Stimulated activated effector memory CD8-positive, alpha-beta T cell treated with anti-CD3 and anti-CD28 coated beads, Interleukin-12 subunit alpha, Interleukin-12 subunit beta, amount 100 ng/mL, for 72 hours (primary cell): ENCODE measurements around the gene GUCA1A.
A peak's percentile ranks its signal among the peaks of the same experiment; 100 is the strongest.
"Not testable (repeated sequence)": the region's sequence is repeated elsewhere in the genome, so short reads cannot be mapped to it uniquely, and the experiment has no call there.

Experiments
- ATAC-seq: fragments of 150-1000 bp; cut with Tn5 transposase; 2 replicates; pipeline ENCODE4 v1.10.0; 2021
- DNase-seq, 2 donors: peaks; one replicate each; pipeline ENCODE4 v3.0.0; 2021 to 2022; ENCODE audit warnings: low spot score in 2 of 2
- H3K27ac Mint-ChIP-seq: one replicate; pipeline ENCODE4 v1.8.0; 2022; ENCODE audit warnings: mild to moderate bottlenecking, mixed read lengths
- H3K36me3 Mint-ChIP-seq: one replicate; pipeline ENCODE4 v1.8.0; 2022; ENCODE audit warnings: mild to moderate bottlenecking, mixed read lengths
- H3K4me1 Mint-ChIP-seq: one replicate; pipeline ENCODE4 v1.8.0; 2022; ENCODE audit warnings: mixed read lengths
- H3K4me3 Mint-ChIP-seq: one replicate; pipeline ENCODE4 v1.8.0; 2022; ENCODE audit warnings: mild to moderate bottlenecking, mixed read lengths
- H3K9me3 Mint-ChIP-seq: one replicate; pipeline ENCODE4 v1.8.0; 2022; ENCODE audit warnings: mixed read lengths

GUCA1A gene

DNA sequence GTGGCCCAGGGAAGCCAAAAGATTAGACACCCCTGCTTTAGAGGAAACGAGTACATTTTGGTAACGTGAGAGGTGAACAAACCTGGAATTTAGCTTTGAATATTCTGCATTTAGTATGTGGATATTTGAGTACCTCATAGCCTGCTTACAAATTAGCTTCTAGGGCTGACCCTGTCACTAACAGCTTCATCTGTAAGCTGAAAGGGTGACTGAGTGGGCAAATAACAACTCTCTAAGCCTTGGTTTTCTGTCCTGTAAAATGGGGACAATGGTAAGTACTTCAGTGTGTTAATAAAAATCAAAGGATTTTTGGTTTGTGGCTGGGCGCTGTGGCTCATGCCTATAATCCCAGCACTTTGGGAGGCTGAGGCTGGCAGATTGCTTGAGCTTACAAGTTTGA lies 30.0 kb downstream of the GUCA1A start:
- DNase-seq (no peak), ATAC-seq (no peak)
- Mint-ChIP-seq H3K4me1 (peaks cover 16% of the 10 kb centered on the region), H3K4me3 (no peak overlapping the region), H3K36me3 (peaks cover 64% of the 10 kb centered on the region), H3K9me3 (peaks cover 6% of the 10 kb centered on the region), H3K27ac (no peak overlapping the region)

DNA sequence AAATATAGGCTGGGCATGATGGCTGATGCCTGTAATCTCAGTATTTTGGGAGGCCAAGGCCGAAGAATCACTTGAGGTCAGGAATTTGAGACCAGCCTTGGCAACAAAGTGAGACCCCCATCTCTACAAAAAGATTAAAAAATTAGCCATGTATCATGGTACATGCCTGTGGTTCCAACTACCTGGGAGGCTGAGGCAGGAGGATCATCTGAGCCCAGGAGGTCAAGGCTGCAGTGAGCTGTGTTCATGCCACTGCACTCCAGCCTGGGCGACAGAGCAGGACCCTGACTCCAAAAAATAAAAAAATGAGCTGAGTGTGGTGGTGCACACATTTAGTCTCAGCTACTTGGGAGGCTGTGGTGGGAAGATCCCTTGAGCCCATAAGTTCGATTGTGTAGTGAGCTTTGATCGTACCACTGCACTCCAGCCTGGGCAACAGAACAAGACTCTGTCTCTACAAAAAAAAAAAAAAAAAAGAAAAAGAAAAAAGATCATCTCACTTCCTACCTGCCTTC lies 31.7 kb downstream of the GUCA1A start:
- peaks cover 9% of the 10 kb centered on the region for H3K4me1 Mint-ChIP-seq
- no peak for ATAC-seq
- H3K36me3 Mint-ChIP-seq, result peaks cover 78% of the 10 kb centered on the region
- no peak overlapping the region for H3K4me3 Mint-ChIP-seq
- no peak for DNase-seq
- peak overlapping the region; percentile 23 for H3K27ac Mint-ChIP-seq
- peaks cover 6% of the 10 kb centered on the region for H3K9me3 Mint-ChIP-seq

DNA sequence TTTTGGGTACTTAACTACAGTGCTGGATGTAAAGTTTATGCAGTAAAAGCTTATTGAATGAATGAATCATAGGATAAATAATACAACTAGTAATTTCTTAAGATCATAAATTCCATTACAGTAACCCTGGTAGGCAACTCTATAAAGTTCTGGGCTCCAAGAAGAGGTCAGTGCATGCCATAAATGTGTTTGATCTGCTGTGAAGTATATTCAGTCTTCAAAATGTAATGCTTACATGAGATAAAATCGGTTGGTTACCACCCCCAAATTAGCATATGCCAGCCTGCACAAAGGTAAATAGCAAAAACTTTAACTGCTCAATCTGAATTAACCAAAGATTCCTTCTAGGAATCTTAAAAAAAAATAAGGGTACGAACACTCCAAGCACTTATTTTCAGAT lies 34.4 kb downstream of the GUCA1A start:
- not testable (repeated sequence) for H3K4me3 Mint-ChIP-seq, DNase-seq, H3K4me1 Mint-ChIP-seq, ATAC-seq, H3K27ac Mint-ChIP-seq, H3K9me3 Mint-ChIP-seq
- H3K36me3 Mint-ChIP-seq, result peaks cover 93% of the 10 kb centered on the region

DNA sequence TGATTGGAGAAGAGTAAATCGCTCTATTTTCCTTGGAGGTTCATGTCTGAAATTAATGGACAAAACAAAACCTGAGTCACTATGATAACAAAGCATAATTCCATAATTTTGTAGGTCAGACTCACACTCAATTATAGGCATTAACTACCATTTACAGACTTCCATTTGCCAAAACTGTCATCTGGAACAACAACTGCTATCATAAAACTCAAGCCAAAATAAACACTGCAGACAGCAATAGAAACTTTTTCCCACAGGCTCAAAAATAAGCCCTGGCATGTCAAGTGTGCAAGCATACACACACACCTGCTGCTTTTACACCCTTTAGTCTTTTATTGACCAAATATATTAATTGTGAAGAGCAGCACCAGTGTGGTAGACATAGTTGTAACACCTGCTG lies 37.4 kb downstream of the GUCA1A start:
- Mint-ChIP-seq H3K27ac (no peak overlapping the region), H3K9me3 (no peaks in the 10 kb centered on the region), H3K36me3 (peaks cover 95% of the 10 kb centered on the region), H3K4me3 (no peak overlapping the region), H3K4me1 (peaks cover 5% of the 10 kb centered on the region)
- ATAC-seq, result no peak
- no peak for DNase-seq

DNA sequence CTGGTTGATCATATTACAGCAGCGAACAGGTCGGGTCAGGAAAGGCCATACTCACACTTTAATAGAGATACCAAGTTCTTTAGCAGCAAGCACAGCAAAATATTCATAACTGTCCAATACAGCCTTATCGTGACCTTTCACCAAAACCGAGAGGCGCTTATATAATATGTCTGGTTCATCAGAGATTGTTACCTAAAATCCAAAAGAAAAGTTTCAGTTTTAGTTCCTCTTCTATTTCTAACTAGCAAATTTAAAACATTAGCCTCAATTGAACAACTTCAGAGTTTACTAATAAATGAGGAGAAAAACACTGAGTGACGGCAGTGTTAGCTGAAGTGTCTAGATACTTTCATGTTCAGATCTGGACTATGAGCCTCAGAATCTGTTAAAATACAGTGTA lies 38.6 kb downstream of the GUCA1A start:
- H3K4me1 Mint-ChIP-seq, result peaks cover 14% of the 10 kb centered on the region
- H3K27ac Mint-ChIP-seq, result no peak overlapping the region
- peaks cover 84% of the 10 kb centered on the region for H3K36me3 Mint-ChIP-seq
- H3K4me3 Mint-ChIP-seq, result no peak overlapping the region
- no peaks in the 10 kb centered on the region for H3K9me3 Mint-ChIP-seq
- no peak for DNase-seq
- ATAC-seq, result no peak

DNA sequence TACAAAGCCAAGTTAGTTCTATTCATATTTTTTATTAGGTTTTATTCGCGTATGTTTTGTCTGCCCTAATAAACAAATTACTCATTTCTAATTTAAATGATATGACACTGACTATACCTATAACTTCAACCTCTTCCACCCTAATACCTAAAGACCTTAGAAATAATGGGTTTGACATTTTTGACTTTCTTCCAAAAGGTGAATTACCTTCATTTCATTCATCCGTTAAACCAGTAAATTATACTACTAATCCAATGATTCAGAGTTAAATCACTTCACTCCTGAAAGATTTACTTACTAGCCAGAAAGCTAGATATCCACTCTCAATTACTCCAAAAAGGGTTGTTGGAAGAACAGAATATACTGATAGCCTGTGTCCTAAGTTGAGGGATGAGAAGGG lies 39.3 kb downstream of the GUCA1A start:
- no peak overlapping the region for H3K4me3 Mint-ChIP-seq
- DNase-seq, result no peak
- no peaks in the 10 kb centered on the region for H3K9me3 Mint-ChIP-seq
- H3K4me1 Mint-ChIP-seq, result peaks cover 15% of the 10 kb centered on the region
- H3K27ac Mint-ChIP-seq, result no peak overlapping the region
- H3K36me3 Mint-ChIP-seq, result peaks cover 77% of the 10 kb centered on the region
- no peak for ATAC-seq

DNA sequence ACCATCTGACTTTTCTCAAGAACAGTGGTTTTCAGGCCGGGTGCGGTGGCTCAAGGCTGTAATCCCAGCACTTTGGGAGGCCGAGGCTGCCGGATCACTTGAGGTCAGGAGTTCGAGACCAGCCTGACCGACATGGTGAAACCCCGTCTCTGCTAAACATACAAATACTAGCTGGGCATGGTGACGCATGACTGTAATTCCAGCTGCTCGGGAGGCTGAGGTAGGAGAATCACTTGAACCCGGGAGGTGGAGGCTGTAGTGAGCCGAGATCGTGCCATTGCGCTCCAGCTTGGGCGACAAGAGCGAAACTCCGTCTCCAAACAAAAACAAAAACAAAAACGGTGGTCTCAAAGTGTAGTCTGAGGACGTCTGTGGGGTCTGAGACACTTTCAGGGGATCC lies 43.3 kb downstream of the GUCA1A start:
- peak overlapping the region; percentile 97 for H3K4me3 Mint-ChIP-seq
- peak overlapping the region; percentile 56 for H3K27ac Mint-ChIP-seq
- not testable (repeated sequence) for DNase-seq, H3K9me3 Mint-ChIP-seq, ATAC-seq
- H3K4me1 Mint-ChIP-seq, result peaks cover 26% of the 10 kb centered on the region
- H3K36me3 Mint-ChIP-seq, result peaks cover 41% of the 10 kb centered on the region

DNA sequence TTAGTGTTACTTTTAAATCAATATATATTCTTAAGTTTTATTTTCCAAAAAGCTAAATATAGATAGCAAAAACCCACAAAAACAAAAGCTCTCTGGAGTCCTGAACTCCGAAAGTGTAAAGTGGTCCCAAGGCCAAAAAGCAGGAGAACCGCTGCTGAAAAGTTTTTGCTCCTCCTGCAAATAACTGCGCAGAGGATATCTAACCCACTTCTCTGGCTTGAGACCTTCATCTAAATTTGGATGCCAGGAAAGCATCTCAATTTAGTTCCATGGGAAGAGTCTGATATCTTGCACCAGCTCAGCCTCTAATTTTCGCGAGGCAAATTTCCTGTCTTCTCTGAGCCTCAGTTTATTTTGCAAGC lies 44.0 kb downstream of the GUCA1A start:
- Mint-ChIP-seq H3K4me3 (peak overlapping the region; percentile 97), H3K27ac (peak overlapping the region; percentile 98), H3K9me3 (no peaks in the 10 kb centered on the region), H3K4me1 (peaks cover 26% of the 10 kb centered on the region), H3K36me3 (peaks cover 35% of the 10 kb centered on the region)
- no peak for DNase-seq
- ATAC-seq, result no peak

DNA sequence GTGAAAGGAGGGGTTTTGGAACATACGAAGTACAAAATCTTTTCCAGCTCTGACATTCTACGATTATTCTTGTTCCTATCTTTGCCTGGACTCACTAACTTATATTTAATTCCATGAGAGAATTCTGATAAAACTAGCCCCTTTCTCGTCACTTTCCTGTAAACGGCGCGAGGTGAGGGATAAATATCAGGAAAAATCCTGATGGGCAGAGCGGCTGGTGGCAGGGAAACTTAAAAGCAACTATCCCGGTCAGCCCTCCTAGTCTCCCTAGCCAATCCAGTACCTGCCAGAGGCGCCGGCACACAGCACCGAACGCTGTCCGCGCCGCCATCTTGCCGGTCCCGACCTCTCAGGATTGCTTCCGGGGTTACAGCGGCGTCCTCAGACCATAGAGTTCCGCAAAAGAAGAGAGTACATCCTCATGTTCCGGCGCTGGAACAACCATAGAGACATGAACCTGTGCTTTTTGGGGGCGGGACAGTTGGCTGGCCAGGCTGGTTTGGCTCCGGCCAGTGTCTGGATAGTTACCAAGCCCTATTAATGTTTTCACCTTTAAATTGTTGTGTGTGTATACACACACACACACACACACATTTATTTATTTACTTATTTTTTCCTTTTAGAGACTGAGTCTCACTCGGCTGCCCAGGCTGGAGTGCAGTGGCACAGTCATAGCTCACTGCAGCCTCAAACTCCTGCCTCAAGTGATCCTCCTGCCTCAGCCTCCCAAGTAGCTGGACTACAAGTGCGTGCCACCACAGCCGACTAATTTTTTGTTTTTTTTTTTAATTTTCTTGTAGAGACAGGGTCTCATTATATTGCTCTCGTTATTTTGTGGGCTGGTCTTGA lies 44.6 kb downstream of the GUCA1A start, which contains the start of gene MRPS10:
MRPS10 (minus strand) TSS at position 343 of the 849 bp plus-strand sequence; CDS start at position 331, 12 bp downstream.
- peaks cover 26% of the 10 kb centered on the region for H3K4me1 Mint-ChIP-seq
- peak; percentile 75 to 90 for DNase-seq
- peak within 1 kb of the TSS; percentile 97 for H3K4me3 Mint-ChIP-seq
- H3K36me3 Mint-ChIP-seq, result peaks cover 29% of the 10 kb centered on the region
- peak within 1 kb of the TSS; percentile 98 for H3K27ac Mint-ChIP-seq
- ATAC-seq, result peak; percentile 100
- no peaks in the 10 kb centered on the region for H3K9me3 Mint-ChIP-seq

DNA sequence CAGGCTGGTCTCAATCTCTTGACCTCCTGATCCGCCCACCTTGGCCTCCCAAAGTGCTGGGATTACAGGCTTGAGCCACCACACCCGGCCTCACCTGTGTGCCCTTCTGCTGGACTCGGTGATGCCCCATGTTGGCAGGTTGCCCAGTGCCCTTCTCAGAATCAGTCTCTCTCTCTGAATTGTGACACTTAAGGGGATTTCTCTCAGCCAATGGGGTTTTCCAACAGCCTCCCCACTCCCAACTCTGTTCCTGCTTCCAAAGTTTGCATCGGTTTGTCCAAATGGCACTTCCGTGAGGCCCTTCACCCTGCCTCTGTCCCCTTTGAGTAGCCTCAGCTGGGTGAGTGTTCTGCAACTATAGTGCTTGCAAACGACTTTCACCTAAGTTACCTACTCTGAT lies 47.6 kb downstream of the GUCA1A start:
- DNase-seq, result no peak

DNA sequence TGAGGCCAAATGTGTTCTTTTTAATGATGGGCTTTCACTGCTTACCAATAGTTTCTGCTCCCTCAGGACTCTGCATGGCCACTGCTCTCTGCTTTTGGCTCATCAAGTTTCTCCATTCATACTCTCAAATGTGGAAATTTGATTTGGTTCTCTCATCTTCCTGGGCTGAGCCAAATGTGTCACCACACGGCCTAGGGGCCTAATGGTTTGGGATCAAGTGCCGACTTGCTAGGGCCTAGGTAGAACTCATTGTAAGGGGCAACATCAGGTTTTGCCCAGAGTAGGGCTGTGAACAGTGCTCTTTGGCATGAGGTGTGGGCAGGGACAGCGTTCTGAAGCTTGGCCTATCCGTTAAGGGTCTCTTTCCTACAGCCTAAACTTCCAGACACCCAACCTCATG lies 48.4 kb downstream of the GUCA1A start:
- H3K9me3 Mint-ChIP-seq, result no peaks in the 10 kb centered on the region
- DNase-seq (no peak), ATAC-seq (no peak)
- peak overlapping the region; percentile 41 for H3K27ac Mint-ChIP-seq
- peaks cover 6% of the 10 kb centered on the region for H3K36me3 Mint-ChIP-seq
- H3K4me1 Mint-ChIP-seq, result peaks cover 21% of the 10 kb centered on the region
- no peak overlapping the region for H3K4me3 Mint-ChIP-seq

More for the DNA sequence above, 47.6 kb downstream of the GUCA1A start:
- ATAC-seq, result no peak
- no peak overlapping the region for H3K4me3 Mint-ChIP-seq
- H3K9me3 Mint-ChIP-seq, result no peaks in the 10 kb centered on the region
- H3K4me1 Mint-ChIP-seq, result peaks cover 28% of the 10 kb centered on the region
- peaks cover 6% of the 10 kb centered on the region for H3K36me3 Mint-ChIP-seq
- no peak overlapping the region for H3K27ac Mint-ChIP-seq

DNA sequence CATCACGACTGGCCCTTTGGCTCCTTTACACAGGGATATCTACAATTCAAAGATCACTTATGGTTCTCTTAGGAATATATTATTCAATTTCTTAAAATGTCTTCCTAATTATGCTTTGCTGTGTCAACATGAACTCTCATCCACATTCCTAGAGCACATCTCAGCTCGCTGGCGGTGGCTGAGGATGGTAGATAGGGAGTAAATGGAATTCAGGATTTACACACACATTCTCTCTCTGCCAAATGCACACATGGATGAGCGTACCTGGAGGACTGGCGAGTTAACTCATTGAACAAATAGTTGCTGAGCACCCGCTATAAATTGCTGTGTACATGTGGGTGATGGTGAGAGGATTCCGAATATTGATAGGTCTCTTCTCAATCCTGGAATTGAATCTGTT lies 49.3 kb downstream of the GUCA1A start:
- Mint-ChIP-seq H3K9me3 (no peaks in the 10 kb centered on the region), H3K36me3 (peaks cover 9% of the 10 kb centered on the region), H3K27ac (no peak overlapping the region), H3K4me1 (peaks cover 18% of the 10 kb centered on the region), H3K4me3 (no peak overlapping the region)
- ATAC-seq (no peak), DNase-seq (no peak)

DNA sequence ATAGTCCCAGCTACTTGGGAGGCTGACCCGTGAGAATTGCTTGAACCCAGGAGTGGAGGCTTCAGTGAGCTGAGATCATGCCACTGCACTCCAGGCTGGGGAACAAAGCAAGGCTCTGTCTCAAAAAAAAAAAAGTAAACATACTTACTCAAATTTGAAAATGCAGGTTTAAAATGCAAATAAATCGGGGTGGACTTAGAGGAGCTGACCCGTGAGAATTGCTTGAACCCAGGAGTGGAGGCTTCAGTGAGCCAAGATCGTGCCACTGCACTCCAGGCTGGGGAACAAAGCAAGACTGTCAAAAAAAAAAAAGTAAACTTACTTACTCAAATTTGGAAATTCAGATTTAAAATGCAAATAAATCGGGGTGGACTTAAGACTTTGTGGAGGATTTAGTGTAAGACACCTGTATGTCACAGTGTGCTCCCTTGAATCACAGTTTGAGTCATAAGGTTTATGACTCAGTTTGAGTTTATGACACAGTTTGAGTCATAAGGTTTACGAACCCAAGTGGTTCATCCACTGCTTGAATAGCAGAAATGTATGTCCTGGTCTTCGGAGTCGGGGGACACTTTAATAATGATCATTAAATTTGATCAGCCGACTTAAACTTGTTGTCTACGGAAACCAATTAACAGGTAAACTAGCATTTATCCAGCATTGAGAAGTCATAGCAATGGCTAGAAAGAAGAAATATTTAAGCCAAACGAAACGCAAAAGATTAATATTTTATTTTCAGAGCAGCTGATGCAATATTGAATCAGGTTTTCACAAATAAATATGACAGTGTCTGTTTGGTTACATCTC lies 51.3 kb downstream of the GUCA1A start:
- Mint-ChIP-seq H3K4me3 (peak overlapping the region; percentile 42), H3K36me3 (peaks cover 24% of the 10 kb centered on the region), H3K9me3 (no peaks in the 10 kb centered on the region), H3K4me1 (peaks cover 13% of the 10 kb centered on the region), H3K27ac (peak overlapping the region; percentile 86)
- ATAC-seq (peak; percentile 100), DNase-seq (no peak)

DNA sequence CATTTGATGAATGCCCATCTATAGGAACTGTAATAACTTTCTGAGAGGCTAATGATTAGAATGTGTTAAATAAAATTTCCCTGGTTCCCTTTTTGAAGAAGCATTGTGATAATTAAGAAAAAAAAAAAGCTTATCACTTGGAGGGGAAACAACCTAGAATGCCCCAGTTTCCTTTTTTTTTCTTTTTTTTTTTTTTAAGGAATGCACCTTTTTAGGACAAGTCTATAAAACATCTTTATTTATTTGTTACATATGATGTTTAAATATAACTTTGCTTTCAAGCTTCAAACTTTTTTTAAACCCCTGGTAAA lies 51.8 kb downstream of the GUCA1A start:
- ATAC-seq (no peak), DNase-seq (no peak)
- Mint-ChIP-seq H3K4me1 (peaks cover 13% of the 10 kb centered on the region), H3K9me3 (no peaks in the 10 kb centered on the region), H3K27ac (peak overlapping the region; percentile 86), H3K36me3 (peaks cover 29% of the 10 kb centered on the region), H3K4me3 (peak overlapping the region; percentile 42)

DNA sequence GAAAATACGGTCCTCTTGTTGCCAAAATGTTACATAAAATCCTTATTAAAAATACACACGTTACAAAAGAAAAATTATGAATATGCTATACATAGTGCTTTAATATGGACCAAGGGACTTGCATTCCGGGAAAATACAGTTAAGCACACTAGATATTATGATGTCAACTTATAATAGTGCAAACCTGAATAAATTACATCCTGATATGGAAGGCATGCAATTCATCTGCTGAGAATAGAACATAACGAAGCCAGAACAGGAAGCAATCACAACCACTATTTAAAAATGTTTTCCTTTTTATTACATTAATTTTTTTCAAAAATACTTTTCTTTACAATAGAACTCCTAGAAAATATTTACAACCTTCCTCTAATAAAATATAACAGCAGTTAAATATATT lies 52.3 kb downstream of the GUCA1A start:
- Mint-ChIP-seq H3K9me3 (no peaks in the 10 kb centered on the region), H3K4me1 (peaks cover 13% of the 10 kb centered on the region), H3K36me3 (peaks cover 34% of the 10 kb centered on the region), H3K4me3 (no peak overlapping the region), H3K27ac (no peak overlapping the region)
- ATAC-seq (no peak), DNase-seq (no peak)
